ENCODE measurements around the gene WDR46. TPM values are rescaled to one million over a fixed set of nuclear protein-coding genes. Genes with fewer than 3 reads are reported as not detected.

The WDR46 gene
- total and polyA plus RNA-seq, 2 of the 13 experiments (the other 11 are each of a cell fraction or from before 2014, with no cell fraction given): 47.4 to 105 TPM

GRCh38 chr6:33279971-33280511 is 9.0 kb downstream of the WDR46 start (continued):
- TF ChIP-seq THAP11 (CRISPR knock-in tag; IDR thresholded peaks at IDR 0.05): peak; percentile 39; the same call in 1 of the 2 replicates
- TF ChIP-seq RFXANK (CRISPR knock-in tag; IDR thresholded peaks at IDR 0.05): no peak
- peak; percentile 88; the same call in 1 of the 2 replicates for TF ChIP-seq FOXO4 (CRISPR knock-in tag; conservative IDR thresholded peaks at IDR 0.05)
- no peak for TF ChIP-seq PITX1 (CRISPR knock-in tag; IDR thresholded peaks at IDR 0.05)
- TF ChIP-seq SIX4 (CRISPR knock-in tag; IDR thresholded peaks at IDR 0.05): peak; percentile 89
- TF ChIP-seq ZMYM4 (CRISPR knock-in tag; IDR thresholded peaks at IDR 0.05): peak; percentile 67
- TF ChIP-seq BCL6 (CRISPR knock-in tag; IDR thresholded peaks at IDR 0.05): 0 out of 2 replicates have a peak, but pooled peaks have one; percentile 22
- no peak for TF ChIP-seq ZNF20 (CRISPR knock-in tag; IDR thresholded peaks at IDR 0.05)
- TF ChIP-seq MXI1 (IDR thresholded peaks at IDR 0.05; ENCODE audit: borderline replicate concordance, low read depth, low read length): peak; percentile 66; the same call in 1 of the 3 replicates
- no peak for TF ChIP-seq ZNF569 (CRISPR knock-in tag; IDR thresholded peaks at IDR 0.05; ENCODE audit: borderline replicate concordance)
- TF ChIP-seq ZNF501 (CRISPR knock-in tag; IDR thresholded peaks at IDR 0.05): 0 out of 2 replicates have a peak, but pooled peaks have one; percentile 40
- peak; percentile 41; the same call in 1 of the 2 replicates for TF ChIP-seq PRDM15 (CRISPR knock-in tag; IDR thresholded peaks at IDR 0.05)
- peak; percentile 58; the same call in 1 of the 2 replicates for TF ChIP-seq IRF9 (CRISPR knock-in tag; IDR thresholded peaks at IDR 0.05; ENCODE audit: borderline replicate concordance)
- peak; percentile 44; the same call in 1 of the 2 replicates for TF ChIP-seq SRF (IDR thresholded peaks at IDR 0.05; ENCODE audit: low read depth, low read length)
- peak; percentile 61 for TF ChIP-seq NR2F6 (IDR thresholded peaks at IDR 0.05)
- peak; percentile 28; the same call in 1 of the 2 replicates for TF ChIP-seq NR2F6 (CRISPR knock-in tag; IDR thresholded peaks at IDR 0.05)
- TF ChIP-seq ZNF10 (CRISPR knock-in tag; IDR thresholded peaks at IDR 0.05; ENCODE audit: borderline replicate concordance, low read depth): no peak
- TF ChIP-seq PHF20 (CRISPR knock-in tag; IDR thresholded peaks at IDR 0.05): 0 out of 2 replicates have a peak, but pooled peaks have one; percentile 37
- TF ChIP-seq TCF7L2 (IDR thresholded peaks at IDR 0.05; ENCODE audit: low read depth, low read length): no peak
- TF ChIP-seq NONO (IDR thresholded peaks at IDR 0.05): no peak
- TF ChIP-seq NONO (CRISPR knock-in tag; conservative IDR thresholded peaks at IDR 0.05): 0 out of 2 replicates have a peak, but pooled peaks have one; percentile 40
- no peak for TF ChIP-seq ZNF768 (CRISPR knock-in tag; IDR thresholded peaks at IDR 0.05)
- peak; percentile 23; the same call in 1 of the 2 replicates for TF ChIP-seq UBTF (CRISPR knock-in tag; IDR thresholded peaks at IDR 0.05)
- TF ChIP-seq SOX5 (CRISPR knock-in tag; IDR thresholded peaks at IDR 0.05; ENCODE audit: borderline replicate concordance): 0 out of 2 replicates have a peak, but pooled peaks have one; percentile 10
